ENCODE data around the gene GARIN3. TPM values are rescaled to one million over a fixed set of nuclear protein-coding genes. Genes with fewer than 3 reads are reported as not detected.

GARIN3 gene
- total RNA-seq, 1 donor from 2014 or later, result not detected

DNA sequence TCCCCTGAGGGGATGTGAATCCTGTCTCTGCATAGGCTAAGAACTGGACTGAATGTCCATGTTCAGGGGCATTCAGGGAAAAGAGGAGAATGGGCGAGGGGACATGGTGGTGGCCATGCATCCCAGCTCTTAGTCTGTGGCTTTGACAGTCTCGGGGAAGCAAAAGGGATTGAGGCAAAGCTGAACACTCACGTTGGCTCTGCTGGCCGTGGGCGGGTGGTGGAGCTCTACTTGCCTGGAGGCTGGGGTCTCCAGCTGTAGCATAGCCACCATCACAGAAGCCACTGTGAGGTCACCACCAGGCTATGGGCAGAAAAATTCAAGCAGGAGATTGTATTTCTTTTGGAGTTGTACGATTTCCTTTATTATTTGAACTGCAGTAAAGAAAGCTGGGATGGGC, 4.1 kb downstream of the GARIN3 start:
- no peak for DNase-seq (ENCODE audit: low read depth)
- no peaks in the 10 kb centered on the region for H3K36me3 ChIP-seq (ENCODE audit: control insufficient read depth, insufficient read depth, low read length)
- H3K4me3 ChIP-seq (ENCODE audit: low read depth, low read length), result no peak overlapping the region
- TF ChIP-seq, protein P1, sequence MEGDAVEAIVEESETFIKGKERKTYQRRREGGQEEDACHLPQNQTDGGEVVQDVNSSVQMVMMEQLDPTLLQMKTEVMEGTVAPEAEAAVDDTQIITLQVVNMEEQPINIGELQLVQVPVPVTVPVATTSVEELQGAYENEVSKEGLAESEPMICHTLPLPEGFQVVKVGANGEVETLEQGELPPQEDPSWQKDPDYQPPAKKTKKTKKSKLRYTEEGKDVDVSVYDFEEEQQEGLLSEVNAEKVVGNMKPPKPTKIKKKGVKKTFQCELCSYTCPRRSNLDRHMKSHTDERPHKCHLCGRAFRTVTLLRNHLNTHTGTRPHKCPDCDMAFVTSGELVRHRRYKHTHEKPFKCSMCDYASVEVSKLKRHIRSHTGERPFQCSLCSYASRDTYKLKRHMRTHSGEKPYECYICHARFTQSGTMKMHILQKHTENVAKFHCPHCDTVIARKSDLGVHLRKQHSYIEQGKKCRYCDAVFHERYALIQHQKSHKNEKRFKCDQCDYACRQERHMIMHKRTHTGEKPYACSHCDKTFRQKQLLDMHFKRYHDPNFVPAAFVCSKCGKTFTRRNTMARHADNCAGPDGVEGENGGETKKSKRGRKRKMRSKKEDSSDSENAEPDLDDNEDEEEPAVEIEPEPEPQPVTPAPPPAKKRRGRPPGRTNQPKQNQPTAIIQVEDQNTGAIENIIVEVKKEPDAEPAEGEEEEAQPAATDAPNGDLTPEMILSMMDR (IDR thresholded peaks at IDR 0.05; ENCODE audit: insufficient read depth, low read length, poor library complexity, severe bottlenecking), result no peak
- H3K27me3 ChIP-seq (ENCODE audit: control insufficient read depth, insufficient read depth, low read length), result no peaks in the 10 kb centered on the region

DNA sequence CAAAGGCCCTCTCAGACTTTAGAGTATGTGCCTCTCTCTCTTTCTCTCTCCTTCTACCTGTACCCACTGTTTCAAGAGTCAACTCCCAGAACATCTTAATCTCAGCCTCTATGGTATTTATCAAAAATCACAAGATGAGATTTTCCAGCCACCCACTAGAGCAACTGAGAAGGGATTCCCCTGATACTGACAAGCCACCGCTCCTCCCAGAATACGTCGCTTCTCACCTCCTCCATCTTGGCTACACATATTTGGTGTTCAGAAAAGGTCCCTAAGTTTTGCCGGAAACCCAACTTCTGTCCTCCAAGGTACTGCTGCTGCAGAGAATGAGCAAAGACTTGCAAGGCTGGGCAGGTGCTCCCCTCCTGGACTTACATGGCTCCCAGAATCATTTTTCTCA, 6.1 kb downstream of the GARIN3 start:
- DNase-seq (ENCODE audit: low read depth), result no peak
- H3K4me3 ChIP-seq (ENCODE audit: low read depth, low read length), result no peak overlapping the region
- no peaks in the 10 kb centered on the region for H3K36me3 ChIP-seq (ENCODE audit: control insufficient read depth, insufficient read depth, low read length)
- H3K27me3 ChIP-seq (ENCODE audit: control insufficient read depth, insufficient read depth, low read length), result no peaks in the 10 kb centered on the region
- TF ChIP-seq, protein P1 (IDR thresholded peaks at IDR 0.05; ENCODE audit: insufficient read depth, low read length, poor library complexity, severe bottlenecking), result no peak

DNA sequence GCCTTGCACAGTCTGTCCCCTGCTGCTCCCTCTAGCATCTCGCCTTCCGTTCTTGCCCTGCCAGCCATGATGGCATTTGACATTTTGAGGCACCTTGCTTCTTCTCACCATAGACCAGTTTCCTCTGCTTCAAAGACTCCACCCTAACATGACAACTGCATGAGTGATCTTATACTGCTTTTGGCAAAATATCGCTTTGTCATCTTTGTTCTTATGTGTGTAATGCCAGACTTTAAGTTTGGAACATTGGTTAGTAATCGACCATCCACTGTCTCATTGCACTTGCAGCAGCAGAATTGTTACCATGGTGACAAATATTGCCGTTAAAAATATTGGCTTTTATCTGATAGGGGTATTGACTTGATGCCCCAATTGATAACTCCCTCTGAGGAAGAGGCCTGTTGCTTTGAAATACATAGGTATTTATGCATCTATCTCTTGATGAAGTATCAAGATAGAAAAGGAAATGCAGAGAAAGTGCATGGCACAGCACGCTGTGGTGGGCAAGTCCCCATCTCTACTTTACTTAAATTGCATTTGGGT, 6.8 kb downstream of the GARIN3 start:
- TF ChIP-seq, protein P1 (IDR thresholded peaks at IDR 0.05; ENCODE audit: insufficient read depth, low read length, poor library complexity, severe bottlenecking), result no peak
- Histone ChIP-seq H3K4me3 (ENCODE audit: low read depth, low read length) (no peak overlapping the region), H3K36me3 (ENCODE audit: control insufficient read depth, insufficient read depth, low read length) (no peaks in the 10 kb centered on the region), H3K27me3 (ENCODE audit: control insufficient read depth, insufficient read depth, low read length) (no peaks in the 10 kb centered on the region)
- DNase-seq (ENCODE audit: low read depth), result no peak

DNA sequence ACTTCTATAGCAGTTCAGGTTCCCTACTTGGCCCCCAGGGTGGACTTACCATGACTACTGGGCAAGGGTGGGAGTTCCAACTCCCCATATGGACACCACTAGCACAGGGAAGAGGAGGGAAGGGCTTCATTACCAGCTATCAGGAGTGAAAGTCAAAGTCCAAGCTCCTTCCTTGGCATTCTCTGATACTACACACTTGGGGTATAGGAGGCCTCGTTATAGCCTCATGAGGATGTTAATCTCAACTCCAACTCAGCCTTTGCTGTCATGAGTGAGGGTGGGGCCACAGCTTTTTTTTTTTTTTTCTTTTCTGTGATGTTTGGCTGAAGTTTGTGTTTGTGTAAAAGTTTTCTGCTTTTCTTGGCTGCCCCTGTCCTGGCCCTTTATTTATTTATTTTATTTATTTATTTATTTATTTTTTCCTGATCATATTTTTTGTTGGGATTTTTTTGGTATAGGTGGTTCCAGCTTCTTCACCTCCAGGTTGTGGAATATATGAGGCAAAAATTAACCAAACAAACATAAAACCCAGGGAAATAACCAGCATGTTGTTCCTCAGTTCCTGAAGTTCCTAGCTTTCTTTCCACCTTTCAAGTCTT, 8.7 kb downstream of the GARIN3 start:
- no peaks in the 10 kb centered on the region for H3K36me3 ChIP-seq (ENCODE audit: control insufficient read depth, insufficient read depth, low read length)
- no peaks in the 10 kb centered on the region for H3K27me3 ChIP-seq (ENCODE audit: control insufficient read depth, insufficient read depth, low read length)
- TF ChIP-seq, protein P1 (IDR thresholded peaks at IDR 0.05; ENCODE audit: insufficient read depth, low read length, poor library complexity, severe bottlenecking), result no peak
- no peak overlapping the region for H3K4me3 ChIP-seq (ENCODE audit: low read depth, low read length)
- DNase-seq (ENCODE audit: low read depth), result no peak

DNA sequence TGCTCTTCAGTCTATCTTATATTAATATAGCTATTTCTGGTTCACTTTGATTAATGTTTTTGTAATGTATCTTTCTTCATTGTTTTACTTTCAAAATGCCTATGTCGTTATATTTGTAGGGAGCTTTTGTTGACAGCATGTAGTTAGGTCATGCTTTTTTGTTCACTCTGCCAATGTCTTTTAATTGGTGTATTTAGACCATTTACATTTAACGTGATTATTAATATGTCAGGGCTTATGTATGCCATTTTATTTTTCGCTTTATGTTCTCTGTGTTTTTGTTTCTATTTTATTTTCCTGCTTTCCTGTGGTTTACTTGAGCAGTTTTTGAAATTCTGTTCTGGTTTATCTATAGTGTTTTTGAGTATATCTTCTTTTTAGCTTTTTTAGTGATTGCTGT, 10.8 kb downstream of the GARIN3 start:
- Histone ChIP-seq H3K27me3 (ENCODE audit: control insufficient read depth, insufficient read depth, low read length) (no peaks in the 10 kb centered on the region), H3K4me3 (ENCODE audit: low read depth, low read length) (no peak overlapping the region), H3K36me3 (ENCODE audit: control insufficient read depth, insufficient read depth, low read length) (no peaks in the 10 kb centered on the region)
- TF ChIP-seq, protein P1 (IDR thresholded peaks at IDR 0.05; ENCODE audit: insufficient read depth, low read length, poor library complexity, severe bottlenecking), result no peak
- no peak for DNase-seq (ENCODE audit: low read depth)

DNA sequence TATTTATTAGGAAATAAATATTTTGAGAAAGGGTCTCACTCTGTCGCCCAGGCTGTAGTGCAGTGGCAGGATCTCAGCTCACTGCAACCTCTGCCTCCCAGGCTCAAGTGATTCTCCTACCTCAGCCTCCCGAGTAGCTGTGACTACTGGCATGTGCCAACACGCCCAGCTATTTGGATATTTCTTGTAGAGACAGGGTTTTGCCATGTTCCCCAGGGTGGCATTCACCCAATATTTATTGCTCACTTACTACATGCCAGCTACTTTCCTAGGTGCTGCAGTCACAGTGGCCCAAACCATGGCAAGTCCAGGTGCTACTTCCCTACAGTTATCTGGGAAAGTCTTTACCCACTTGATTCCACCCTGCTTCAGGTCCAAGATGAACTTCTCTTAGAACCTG, 15.1 kb downstream of the GARIN3 start:
- no peak for DNase-seq (ENCODE audit: low read depth)

More for the DNA sequence above, 15.1 kb downstream of the GARIN3 start:
- TF ChIP-seq, protein P1 (IDR thresholded peaks at IDR 0.05; ENCODE audit: insufficient read depth, low read length, poor library complexity, severe bottlenecking), result no peak
- Histone ChIP-seq H3K27me3 (ENCODE audit: control insufficient read depth, insufficient read depth, low read length) (no peaks in the 10 kb centered on the region), H3K4me3 (ENCODE audit: low read depth, low read length) (no peak overlapping the region), H3K36me3 (ENCODE audit: control insufficient read depth, insufficient read depth, low read length) (no peaks in the 10 kb centered on the region)

Data from kidney epithelial cell (primary cell).